ENCODE data around the gene ZNF280D.
"Not testable (repeated sequence)": the region's sequence is repeated elsewhere in the genome, so short reads cannot be mapped to it uniquely, and the experiment has no call there.

ZNF280D gene

DNA sequence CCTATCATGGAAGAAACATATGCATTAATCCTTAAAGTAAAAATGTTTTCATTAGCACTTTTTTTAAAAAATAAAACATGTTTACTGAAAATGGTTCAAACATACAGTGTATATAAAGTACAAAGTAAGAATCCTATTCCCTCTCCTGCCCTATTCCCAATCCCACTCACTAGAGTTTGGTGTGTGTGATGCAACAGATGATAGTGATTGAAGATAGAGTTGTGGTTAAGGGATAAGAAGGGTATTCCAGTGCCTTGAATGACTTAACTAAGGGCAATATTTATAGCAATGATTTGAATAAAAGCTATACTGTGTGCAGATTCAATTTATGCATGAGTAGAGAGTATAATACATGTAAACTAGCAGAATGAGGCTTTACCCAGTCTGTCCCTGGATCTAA is 18.1 kb downstream of the ZNF280D start:
- no peak for DNase-seq (ENCODE audit: extremely low read depth, low read depth)
- TF ChIP-seq, protein P1, sequence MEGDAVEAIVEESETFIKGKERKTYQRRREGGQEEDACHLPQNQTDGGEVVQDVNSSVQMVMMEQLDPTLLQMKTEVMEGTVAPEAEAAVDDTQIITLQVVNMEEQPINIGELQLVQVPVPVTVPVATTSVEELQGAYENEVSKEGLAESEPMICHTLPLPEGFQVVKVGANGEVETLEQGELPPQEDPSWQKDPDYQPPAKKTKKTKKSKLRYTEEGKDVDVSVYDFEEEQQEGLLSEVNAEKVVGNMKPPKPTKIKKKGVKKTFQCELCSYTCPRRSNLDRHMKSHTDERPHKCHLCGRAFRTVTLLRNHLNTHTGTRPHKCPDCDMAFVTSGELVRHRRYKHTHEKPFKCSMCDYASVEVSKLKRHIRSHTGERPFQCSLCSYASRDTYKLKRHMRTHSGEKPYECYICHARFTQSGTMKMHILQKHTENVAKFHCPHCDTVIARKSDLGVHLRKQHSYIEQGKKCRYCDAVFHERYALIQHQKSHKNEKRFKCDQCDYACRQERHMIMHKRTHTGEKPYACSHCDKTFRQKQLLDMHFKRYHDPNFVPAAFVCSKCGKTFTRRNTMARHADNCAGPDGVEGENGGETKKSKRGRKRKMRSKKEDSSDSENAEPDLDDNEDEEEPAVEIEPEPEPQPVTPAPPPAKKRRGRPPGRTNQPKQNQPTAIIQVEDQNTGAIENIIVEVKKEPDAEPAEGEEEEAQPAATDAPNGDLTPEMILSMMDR (IDR thresholded peaks at IDR 0.05; ENCODE audit: low read depth, low read length) = no peak

DNA sequence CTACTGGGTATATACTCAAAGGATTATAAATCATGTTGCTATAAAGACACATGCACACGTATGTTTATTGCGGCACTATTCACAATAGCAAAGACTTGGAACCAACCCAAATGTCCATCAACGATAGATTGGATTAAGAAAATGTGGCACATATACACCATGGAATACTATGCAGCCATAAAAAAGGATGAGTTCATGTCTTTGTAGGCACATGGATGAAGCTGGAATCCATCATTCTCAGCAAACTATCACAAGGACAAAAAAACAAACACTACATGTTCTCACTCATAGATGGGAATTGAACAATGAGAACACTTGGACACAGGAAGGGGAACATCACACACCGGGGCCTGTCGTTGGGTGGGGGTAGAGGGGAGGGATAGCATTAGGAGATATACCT is 23.8 kb downstream of the ZNF280D start:
- DNase-seq (ENCODE audit: extremely low read depth, low read depth) = not testable (repeated sequence)

DNA sequence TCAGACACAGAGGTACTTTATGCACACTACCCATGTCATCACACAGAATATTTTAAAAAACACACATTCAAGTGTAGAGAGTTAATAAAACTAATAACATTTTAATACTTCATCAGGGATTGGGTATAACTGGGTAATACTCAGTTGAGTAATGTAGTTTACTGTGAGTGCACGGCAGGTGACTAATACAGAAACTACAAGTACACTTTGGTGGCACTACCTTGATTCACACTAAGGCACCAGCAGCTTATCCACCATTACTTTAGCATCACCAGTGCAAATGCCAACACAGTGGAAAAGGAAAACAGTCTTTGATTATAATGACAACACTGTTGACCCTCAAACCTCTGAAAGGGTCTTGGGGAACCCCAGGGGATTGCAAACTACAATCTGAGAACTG is 33.6 kb downstream of the ZNF280D start:
- TF ChIP-seq, protein P1 (IDR thresholded peaks at IDR 0.05; ENCODE audit: low read depth, low read length) = no peak
- no peak for DNase-seq (ENCODE audit: extremely low read depth, low read depth)

DNA sequence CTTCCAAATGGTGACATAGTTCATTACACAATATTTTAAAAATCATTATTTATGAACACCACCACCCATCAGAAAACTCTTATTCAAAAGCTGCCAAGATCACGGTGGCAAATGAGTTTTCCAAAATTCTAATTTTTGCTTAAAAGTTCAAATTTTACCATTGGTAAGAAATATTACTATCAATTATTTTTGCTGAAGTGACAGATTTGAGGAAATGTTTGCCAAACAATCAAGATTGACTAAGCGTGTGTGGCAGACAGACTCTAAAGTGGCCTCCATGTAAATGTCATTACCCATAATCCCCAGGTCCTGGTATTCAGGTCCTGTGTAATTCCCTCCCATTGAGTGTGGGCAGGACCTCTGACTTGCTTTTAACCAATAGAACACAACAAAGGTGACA is 35.0 kb downstream of the ZNF280D start:
- no peak for DNase-seq (ENCODE audit: extremely low read depth, low read depth)
- TF ChIP-seq, protein P1 (IDR thresholded peaks at IDR 0.05; ENCODE audit: low read depth, low read length) = no peak

DNA sequence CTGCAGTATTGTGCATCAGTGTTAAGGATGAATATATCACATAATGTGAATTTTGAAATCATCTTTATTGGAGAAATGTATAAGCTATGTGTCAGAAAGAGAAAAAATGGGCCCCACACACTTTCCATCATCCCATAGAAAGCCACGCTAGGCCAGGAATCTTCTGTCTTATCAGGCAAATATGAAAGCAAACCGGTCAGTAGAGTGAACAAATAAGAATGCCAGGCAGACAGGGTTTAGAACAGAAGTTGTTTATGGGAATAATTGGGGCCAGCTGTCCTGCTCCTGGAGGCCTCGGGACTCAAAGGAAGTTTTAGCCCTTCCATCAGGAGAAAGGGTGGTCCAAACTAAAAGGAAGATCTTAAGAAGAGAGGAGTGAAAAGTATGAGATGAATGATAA is 39.5 kb downstream of the ZNF280D start:
- TF ChIP-seq, protein P1 (IDR thresholded peaks at IDR 0.05; ENCODE audit: low read depth, low read length) = no peak
- peak; percentile 16 for DNase-seq (ENCODE audit: extremely low read depth, low read depth)

DNA sequence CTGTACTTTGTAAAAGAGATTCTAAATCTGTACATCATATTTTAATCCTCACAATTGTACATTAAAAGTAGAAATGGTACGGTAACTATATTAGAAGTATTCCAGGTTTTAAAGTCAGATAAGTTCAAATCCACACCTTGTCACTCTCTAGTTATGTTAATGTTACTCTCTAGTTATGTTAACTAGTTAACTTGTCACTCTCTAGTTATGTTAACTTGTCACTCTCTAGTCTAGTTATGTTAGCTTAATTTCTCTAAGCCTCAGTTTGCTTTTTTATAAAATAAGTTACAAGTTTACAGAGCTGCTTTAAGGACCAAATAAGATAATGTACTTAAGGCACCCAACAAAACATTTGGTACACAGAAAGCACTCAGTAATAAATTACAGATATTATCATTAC is 42.6 kb downstream of the ZNF280D start:
- TF ChIP-seq, protein P1 (IDR thresholded peaks at IDR 0.05; ENCODE audit: low read depth, low read length) = no peak
- DNase-seq (ENCODE audit: extremely low read depth, low read depth) = no peak

DNA sequence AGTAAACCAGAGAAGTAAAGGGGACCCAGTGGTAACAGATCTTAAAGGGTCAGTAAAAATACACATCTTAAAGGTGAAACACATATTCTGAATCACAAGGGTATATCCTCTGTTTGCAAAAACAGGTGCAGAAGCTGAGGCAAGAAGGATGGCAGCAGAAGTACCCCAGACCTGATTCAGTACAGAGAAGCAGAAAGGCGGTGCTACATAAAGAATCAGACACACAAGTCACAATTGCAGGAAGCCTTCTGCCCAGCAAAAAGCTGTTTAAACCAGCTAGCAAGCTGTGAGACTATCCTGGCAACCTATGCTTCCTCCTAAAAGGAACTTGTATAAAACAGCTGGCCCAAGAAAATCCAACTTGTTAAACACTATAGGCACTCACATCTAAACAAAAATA is 49.4 kb downstream of the ZNF280D start:
- no peak for DNase-seq (ENCODE audit: extremely low read depth, low read depth)
- TF ChIP-seq, protein P1 (IDR thresholded peaks at IDR 0.05; ENCODE audit: low read depth, low read length) = no peak

DNA sequence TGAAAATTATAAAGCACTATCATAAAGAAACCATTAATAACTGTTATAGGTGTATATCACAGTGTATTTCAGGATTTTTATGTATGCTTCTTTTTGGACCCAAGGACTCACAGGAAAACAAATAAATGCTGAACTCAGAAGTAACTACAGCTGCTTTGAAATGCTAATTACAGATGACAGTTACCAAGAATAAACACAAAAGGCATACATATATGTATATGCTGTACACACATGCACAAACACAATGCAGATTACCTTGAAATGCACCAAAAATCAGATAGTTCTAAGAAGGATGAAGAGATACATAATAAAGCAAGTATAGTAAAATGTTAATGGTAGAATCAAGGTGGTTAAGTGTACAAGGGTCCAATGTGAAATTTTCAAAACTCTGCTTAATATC is 52.2 kb downstream of the ZNF280D start:
- no peak for DNase-seq (ENCODE audit: extremely low read depth, low read depth)
- TF ChIP-seq, protein P1 (IDR thresholded peaks at IDR 0.05; ENCODE audit: low read depth, low read length) = no peak
